ENCODE results near the gene CISH. TPM values are rescaled to one million over a fixed set of nuclear protein-coding genes. Genes with fewer than 3 reads are reported as not detected.

Gene CISH
- total RNA-seq, 1 donor from 2014 or later, result 481 TPM

DNA sequence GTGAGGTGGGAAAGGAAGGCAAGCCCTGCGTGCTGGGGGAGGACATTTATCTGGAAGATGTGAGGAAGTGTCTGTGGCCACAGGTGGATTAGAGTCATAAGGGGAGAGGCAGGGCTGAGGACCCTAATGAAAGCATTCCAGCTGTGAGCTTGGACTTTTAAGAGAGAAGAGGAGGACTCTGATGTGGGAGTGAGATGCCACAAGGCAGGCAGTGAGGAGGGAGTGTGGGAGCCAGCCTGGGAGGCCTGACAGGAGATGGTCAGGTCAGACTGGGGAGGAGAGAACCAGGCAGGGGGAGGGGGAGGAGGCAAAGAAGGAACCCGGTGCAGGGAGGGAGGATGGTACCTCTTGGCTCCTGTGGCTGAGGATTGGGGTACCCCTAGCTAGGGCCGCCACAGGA, 26.4 kb upstream of the CISH start:
- intact Hi-C loops (cut with micrococcal nuclease), result no loop called here

DNA sequence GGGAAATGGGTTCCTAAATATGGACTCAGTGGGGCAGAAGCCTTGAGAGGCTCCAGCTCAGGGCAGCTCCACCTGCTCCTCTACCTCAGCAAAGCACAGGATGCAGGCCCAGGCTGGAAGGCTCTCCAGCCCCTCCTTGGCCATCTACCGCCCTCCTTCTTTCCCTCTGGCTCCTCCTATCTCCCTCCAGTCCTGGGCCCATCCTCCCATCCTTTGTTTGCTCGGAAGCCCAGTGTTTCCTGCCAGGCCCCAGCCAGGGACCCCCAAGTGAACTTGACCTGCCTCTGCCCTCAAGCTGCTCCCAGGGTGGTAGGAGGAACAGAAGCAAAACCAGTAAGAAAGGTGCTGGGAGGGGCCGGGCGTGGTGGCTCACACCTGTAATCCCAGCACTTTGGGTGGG, 25.4 kb upstream of the CISH start:
- intact Hi-C loops (cut with micrococcal nuclease), result no loop called here

DNA sequence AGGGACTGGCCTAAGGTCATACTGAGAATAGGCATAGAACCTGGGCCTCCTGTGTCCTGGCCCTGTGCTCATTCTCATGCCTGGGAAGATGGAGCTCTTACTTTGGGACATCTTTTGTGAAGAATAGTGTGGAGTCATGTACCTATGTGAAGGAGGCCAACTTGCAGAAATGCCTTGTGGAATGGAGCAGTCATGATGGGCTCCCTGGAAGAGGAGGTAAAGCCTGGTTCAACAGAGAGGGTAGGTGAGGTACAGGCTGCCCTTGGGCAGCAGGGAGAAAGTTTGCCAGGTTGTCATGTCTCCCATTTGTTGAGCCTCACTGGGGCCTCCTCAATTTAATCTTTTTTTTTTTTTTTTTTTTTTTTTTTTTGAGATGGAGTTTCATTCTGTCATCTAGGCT, 23.5 kb upstream of the CISH start:
- intact Hi-C loops (cut with micrococcal nuclease), result no loop called here

DNA sequence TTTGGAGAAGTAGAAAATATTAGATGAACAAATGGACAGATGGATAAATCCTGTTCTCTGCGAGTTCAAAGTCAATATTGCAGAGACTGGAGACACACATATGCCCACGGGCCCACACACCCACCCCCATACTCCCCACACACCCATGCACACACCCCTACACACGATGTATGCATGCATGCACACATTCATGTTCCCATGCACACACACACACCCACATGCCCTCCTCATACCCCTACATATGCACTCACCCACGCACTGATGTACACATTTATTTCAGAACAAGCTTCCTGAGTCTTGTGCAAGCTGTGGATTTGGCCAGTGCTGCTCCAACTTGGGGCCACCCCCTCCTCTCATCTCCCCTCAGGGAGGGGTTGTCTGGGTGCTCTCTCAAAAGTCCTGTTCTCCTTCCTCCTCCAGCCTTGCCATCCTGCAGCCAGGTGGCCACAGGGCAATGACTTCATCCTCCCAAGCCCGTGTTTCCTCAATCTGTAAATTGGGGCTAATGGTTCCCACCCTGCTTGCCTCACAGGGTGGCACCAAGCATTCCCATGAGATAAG, 21.7 kb upstream of the CISH start:
- intact Hi-C loops (cut with micrococcal nuclease), result no loop called here

DNA sequence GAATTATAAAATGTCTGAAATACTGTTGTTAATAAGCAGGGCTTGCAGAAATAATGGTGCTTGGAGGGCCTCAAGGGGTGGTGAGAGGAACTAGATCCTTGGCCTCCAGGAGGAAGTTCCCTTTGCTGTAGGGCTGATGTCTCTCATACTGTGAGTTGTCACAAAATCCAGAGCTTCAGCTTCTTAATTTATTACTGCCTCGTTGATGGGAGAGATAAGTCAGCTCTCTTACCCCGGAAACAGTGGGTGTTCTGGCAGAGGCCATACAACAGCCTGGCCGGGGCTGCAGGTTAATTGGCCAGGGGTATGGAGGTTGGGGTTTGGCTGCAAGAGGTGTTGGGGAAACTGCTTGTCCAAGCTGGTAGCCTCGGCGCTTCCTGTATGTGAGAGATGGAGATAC, 20.9 kb upstream of the CISH start:
- intact Hi-C loops (cut with micrococcal nuclease), result no loop called here

DNA sequence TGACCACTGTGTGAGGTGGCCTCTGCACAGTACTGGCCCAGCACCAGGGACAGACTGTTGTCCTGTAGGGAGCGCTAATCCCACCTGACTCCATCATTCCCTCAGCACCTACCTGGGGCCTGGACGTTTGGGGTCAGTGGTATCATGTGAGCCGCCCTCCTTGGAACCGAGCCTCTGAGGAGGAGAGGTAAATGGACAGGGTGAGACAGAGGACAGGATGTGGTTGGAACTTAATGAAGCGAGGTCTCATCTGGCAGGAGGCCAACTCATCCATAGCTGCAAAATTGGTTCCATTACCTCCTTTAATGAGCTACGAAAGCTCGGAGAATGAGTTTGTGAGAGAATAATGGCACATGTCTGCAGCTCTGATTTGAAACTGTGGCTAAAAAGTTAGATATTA, 19.3 kb upstream of the CISH start:
- intact Hi-C loops (cut with micrococcal nuclease), result no loop called here

DNA sequence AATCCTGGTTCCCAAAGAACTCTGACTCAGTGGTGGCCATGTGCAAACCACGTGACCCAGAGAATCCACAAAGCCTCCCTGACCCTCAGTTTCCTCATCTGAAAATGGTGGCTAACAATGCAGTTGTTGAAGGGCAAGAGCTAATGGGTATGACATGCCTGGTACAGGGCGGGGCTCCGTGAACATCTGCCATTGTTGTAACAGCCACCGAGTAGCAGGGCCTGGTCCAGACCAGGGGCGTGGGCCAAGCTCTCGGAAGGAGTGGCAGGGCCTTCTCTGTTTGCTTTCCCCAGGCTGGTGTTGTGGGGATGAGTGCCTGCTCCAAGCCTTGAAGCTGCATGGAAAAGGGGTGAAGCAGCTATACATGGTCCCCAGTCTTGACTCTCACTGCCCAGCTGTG, 18.8 kb upstream of the CISH start:
- intact Hi-C loops (cut with micrococcal nuclease), result no loop called here

DNA sequence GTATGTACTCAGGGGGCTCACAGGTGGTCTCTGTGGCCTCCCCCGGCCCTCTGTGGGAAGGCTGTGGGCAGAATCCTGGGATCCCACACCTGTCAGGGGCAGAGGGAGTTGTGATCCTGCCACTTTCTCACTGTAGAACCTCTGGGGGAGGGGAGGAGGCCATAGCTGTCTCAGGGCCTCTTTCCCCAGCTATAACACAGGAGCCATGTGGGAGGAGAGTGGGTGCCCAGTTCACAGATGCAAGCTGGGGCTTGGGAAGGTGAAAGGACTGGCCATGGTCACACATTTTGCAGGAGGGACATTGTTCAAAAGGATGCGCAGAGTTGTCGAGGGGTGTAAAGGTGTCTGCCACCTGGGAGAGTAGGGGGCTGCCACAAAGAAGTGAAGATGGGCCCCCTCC, 17.0 kb upstream of the CISH start:
- intact Hi-C loops (cut with micrococcal nuclease), result no loop called here

DNA sequence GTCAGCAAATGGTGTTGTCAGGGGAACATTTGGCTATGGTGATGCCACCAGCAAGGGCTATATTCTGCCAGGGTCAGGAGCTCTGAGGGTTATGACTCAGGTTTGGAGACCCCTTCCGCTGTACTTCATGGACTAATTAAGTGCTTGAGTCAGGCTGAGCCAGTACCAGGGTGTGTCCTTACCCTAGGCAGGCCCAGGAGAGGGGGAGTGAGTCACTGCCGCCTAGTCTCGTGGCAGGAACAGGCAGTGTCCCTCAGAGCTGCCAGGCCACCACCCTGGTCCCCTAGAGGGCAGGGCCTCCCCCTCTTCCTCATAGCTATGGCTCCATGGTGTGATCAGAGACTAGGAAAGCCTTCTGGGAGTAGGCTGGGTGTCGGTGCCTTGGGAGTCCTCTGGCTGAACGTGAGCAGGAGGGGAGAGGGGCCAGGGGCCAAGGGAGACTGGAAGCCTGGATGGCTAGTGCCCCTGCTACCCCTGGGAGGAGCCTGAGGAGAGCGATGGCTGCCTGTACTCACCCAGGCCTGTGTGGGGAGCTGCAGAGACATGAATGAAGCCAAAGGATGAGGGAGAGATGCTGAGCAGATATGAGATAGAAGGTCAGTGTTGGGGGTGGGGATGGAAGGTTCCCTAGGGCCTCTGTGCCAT, 16.0 kb upstream of the CISH start:
- intact Hi-C loops (cut with micrococcal nuclease), result no loop called here

DNA sequence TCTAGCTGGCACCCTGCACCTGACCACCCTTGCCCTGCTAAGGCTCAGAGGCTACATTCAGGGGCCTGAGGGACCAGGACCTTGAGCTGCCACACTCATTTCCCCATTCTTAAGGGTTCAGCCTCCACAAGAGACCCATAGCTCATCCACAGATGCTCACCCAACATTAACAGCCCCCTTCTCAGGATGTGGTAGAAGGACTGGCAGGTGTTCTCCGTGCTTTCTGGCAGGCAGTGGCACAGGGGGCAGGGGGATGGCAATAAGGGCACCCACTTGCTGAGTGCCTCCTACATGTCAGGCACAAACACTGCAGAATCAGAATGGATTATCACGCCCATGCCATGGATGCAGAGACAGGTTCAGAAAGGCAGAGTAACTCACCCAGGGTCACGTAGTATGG, 14.8 kb upstream of the CISH start:
- intact Hi-C loops (cut with micrococcal nuclease), result no loop called here

DNA sequence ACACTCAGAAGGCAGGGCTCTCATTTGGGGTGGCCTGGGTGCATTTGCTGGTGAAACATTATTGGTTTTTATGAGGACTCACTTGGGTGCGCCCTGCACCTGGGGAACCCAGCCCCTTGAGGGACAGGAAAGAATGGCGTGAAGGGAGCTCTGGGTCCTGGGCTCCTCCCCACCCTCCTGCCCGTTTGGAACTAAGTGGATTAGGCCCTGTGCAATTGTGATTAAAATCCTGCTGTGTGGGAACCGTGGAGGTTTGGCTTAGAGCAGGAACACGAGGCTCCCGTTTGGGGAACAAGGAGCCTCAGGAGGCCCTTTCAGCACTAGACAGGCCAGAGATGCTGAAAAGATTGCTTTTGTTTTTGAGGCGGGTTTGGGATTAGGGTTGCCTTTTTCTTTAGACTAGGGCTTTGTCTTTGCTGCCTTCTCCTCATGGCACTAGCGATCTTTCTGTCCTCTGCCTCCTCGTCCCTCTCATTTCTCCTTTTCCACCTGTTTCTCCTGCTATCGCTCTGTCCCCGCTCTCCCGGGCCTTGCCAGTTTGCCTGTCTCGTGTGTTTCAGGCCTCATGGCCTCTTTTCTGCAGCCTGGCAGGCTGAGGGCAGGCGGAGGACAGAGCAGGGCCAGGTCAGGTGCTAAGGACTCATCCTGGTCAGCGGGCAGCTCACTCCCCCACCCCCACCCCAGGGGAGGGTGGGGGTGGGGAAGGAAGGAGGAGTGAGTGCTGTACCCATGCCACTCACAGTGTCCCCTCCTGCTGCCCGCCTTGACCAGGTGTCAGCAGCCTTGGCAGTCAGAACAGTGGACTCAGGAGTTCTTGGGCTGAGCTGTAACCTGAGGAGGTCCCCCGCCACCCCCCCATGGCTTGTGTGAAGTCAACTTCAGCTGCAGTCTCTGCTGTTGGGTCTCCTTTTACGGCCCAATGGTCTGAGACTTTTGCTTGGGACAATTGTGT, 13.9 kb upstream of the CISH start:
- intact Hi-C loops (cut with micrococcal nuclease), result loop anchor here (2.0 kb wide), 1 partner anchor 401 kb away; no protein-coding TSS in a partner anchor

DNA sequence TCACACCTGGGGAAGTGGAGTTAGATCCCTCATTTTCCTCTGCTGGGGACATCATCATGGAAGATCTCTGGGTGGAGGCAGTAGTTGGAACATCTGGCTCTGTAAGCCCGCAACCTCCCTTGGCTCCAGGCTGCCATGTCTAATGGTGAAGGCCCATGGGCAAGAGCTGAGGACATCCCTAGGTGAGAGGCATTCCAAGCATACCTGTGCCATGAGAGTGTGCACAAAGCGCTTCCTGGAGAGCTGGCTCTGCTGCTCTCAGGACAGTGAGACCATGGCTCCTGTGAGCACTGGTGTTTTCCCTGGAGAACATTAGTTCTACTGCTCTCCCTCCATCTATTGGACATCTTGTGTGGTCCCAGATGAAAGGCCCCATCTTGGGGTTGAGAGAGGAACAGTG, 13.1 kb upstream of the CISH start:
- intact Hi-C loops (cut with micrococcal nuclease), result loop anchor here (2.0 kb wide), 1 partner anchor 402 kb away; no protein-coding TSS in a partner anchor

DNA sequence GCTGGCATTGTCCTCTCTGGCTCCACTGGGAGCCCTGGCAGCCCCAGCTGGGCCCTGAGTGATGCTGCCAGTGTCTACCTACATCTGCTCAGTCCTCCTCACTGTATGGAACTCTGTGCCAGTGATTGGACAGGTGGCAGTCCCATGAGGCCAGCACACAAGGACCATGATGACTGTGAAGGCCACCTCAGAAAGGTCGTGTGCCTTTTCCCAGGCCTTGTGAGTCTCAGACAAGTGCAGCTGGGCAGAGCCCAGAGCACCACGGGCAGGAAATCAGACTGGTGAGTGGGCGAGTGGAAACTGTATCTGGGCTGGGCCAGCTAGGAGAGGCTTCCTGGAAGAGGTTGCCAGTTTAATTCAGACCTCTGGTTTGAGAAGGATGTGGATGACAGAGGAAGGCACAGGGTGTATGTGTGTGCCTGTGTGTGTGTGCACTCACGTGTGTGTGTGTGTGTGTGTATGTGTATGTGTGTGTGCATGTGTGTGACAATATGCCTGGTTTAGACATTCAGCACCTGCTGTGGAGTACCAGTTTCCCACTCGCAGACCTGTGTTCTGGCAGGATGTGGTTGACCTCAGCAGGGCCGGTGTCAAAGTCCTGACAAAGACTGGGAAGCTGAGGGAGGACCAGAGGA, 12.4 kb upstream of the CISH start:
- intact Hi-C loops (cut with micrococcal nuclease), result loop anchor here (2.0 kb wide), 1 partner anchor 403 kb away; no protein-coding TSS in a partner anchor

DNA sequence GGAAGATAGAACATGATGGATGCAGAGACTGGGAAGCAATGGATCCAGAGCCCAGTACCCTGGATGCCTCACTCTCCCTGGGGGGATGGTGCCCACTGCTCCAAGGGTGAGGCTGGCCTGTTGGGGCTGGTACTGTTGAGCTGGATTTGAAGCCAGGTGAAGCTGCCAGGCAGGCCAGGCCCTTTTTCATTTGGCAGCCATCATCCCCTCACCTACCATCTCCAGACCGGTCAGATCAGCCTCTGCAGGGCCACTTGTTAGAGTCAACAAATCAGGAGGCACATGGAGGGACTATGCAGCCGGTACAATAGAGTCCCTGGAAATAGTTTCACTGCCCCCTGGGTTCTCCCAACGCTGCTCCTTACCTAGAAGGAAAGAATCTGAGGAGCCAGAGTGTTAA, 11.3 kb upstream of the CISH start:
- intact Hi-C loops (cut with micrococcal nuclease), result no loop called here

DNA sequence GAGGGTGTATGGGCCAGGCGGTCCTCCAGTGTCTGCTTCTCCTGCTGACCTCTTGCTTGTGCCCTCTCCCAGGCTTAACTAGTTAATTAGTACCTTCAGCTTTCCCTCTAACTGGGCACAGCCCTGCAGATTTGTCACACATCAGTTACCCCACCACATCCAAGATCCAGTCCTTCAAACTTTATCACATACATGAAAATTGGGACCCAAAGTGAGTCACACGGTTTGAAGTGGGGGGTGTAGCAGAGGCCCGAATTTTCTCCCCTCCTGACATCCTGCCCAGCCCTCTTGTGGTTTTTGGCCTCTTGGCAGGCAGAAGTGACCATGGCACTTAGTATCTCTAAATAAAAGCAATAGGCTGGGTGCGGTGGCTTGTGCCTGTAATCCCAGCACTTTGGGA, 9.2 kb upstream of the CISH start:
- intact Hi-C loops (cut with micrococcal nuclease), result no loop called here

DNA sequence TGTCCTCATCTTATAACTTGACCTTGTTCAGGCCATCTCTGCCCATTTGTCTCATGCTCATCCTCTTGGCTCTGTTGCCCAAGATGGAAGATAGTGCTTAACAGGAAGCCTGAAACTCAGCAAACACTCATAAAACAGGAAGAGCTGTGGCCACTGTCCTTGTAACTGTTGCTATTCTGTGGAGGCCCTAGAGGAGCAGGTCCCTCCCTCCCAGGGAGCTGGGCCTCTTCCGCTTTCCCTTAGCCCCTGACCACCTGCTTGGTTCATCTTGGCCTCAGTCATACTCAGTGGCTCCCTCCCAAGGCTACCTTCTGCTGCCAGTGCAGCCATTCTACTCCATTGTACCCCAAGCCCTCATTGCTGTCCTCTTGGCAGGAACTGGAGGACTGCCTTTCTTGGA, 8.8 kb upstream of the CISH start:
- intact Hi-C loops (cut with micrococcal nuclease), result no loop called here

DNA sequence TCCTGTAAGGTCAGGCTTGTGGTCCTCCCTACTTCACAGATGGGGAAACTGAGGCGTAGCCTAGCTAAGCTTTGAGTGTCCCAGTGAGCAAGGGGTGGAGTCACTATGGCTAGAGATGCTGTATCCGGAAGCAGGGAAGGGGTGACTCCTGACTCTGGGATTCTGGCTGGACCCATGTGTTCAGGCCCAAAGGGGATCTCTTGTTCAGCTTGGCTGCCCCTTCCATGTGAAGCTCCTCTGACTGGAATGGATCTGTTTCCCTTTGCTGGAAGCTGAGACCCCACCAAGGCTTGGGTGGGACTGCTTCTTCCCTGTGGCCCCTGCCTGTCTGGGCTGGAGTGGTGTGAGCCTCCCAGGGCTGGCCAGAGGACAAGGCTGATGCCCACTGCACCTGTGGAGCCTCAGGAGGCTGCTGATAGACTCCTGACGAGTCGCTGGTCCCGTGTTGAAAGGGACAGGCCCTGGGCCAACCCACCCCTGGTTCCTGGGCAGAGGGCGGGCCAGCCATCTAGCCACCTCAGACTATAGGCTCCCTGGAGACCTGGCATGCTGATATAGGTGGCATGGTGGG, 6.4 kb upstream of the CISH start:
- intact Hi-C loops (cut with micrococcal nuclease), result loop anchor here (2.0 to 10.0 kb wide), 8 partner anchors 167 to 1657 kb away; partner anchors contain the start of genes PARP3, POC1A, RRP9 and TMEM115

DNA sequence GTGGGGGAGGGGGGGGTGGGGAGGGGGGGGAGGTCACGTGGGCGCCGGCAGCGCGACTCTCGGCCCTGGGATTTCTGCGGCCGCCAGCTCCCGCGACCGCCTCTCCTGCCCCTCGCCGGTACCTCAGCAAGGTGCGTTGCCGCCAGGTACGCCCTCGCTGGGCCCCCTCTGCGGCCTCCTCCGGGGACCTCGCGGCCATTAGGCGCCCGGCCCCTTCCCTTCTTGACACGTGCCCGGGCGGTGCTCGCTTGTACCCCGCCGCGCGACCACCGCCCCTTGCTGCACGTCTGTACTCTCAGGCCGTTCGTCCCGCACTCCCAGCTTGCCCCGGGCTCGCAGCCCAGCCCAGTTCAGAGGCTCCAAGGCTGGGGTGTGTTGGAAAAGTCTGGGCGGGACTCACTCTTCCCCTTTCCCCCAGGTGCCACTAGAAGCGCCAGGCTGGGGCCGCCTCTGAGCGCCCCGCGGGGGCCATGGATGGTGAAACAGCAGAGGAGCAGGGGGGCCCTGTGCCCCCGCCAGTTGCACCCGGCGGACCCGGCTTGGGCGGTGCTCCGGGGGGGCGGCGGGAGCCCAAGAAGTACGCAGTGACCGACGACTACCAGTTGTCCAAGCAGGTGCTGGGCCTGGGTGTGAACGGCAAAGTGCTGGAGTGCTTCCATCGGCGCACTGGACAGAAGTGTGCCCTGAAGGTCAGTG, 5.7 kb upstream of the CISH start, which contains the start of gene MAPKAPK3:
MAPKAPK3 (plus strand) TSS at position 56 of the 696 bp plus-strand sequence; CDS start at position 471, 415 bp downstream.
- intact Hi-C loops (cut with micrococcal nuclease), result loop anchor here (2.0 to 10.0 kb wide), 8 partner anchors 166 to 1658 kb away; partner anchors contain the start of genes PARP3, POC1A, RRP9 and TMEM115

DNA sequence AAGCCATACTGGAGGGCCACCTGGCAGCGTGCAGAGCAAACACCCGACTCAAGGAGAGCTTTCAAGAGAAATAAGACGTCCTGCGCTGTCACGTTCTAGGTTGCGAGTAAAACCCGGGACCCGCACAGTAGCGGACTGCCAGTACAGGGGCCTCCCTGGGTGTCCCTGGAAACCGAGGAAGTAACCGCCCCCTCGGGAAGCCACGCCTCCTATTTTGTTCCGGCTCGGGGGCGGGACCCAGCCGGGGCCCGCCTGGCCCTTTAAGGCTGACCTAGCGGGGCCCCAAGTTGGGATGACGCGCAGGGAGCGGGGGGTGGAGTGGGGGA, 5.2 kb upstream of the CISH start:
- intact Hi-C loops (cut with micrococcal nuclease), result loop anchor here (1.0 to 10.0 kb wide), 18 partner anchors 36 to 1658 kb away; partner anchors contain the start of genes CYB561D2, MANF, NPRL2 and PARP3

DNA sequence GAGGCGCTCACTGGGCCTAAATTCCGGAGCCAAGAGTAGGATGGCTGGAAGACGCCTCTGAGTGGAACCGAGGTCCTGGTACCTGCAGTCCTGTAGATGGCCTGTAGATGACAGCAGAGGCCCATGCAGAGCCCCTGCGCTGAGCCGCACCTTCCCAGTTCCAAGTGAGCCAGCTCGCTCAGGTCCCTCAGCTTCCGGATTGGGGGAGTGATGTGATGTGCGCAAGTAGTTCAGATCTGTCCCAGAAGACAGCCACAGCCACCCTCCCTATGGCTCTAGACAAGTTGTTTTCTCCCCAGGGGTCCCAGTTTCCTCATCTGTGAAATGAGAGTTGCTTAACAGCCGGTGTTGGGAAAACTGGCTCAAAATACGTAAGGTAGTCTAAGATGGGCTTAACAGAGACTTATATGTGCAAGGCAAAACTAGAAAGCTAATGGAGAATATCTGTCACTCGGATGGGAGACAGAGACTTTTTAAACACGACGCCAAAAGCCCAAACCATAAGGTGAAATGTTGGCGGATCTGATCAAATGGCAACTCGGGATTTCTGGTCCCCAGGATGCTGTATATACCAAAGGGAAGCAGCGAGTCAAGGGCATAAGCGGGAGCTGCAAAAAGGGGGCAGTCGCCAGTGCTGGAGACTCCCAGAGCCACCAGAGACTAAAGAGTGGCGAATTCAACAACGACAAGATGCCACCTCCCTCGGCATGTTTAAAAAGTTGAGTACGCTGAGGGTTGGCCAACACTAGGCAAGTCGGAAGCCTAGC, 4.6 kb upstream of the CISH start:
- intact Hi-C loops (cut with micrococcal nuclease), result loop anchor here (1.0 to 10.0 kb wide), 18 partner anchors 36 to 1659 kb away; partner anchors contain the start of genes CYB561D2, MANF, NPRL2 and PARP3
